K562 (cell line): ENCODE results near the gene UBE2I. TPM values are rescaled to one million over a fixed set of nuclear protein-coding genes. Genes with fewer than 3 reads are reported as not detected.

Experiments
- ATF7 ChIP-seq: fragments of 450-650 bp; IDR thresholded peaks from 2 replicates; pipeline ENCODE4 v1.7.1; 2014; ENCODE audit warnings: mild to moderate bottlenecking, moderate library complexity
- BACH1 ChIP-seq: fragments of 200-800 bp; sonication (Bioruptor generic); IDR thresholded peaks from 2 replicates; pipeline ENCODE4 v1.6.1; 2016; ENCODE audit warnings: missing genetic modification characterization, missing compliant biosample characterization
- DDX20 ChIP-seq: fragments of 450-650 bp; IDR thresholded peaks from 2 replicates; pipeline ENCODE4 v1.6.1; 2016; ENCODE audit warnings: missing genetic modification characterization, low read depth, mild to moderate bottlenecking, missing compliant biosample characterization, moderate library complexity
- ETS2 ChIP-seq: IDR thresholded peaks from 2 replicates; pipeline ENCODE4 v1.6.1; 2016; ENCODE audit warnings: borderline replicate concordance, missing genetic modification characterization, mild to moderate bottlenecking, moderate library complexity, missing compliant biosample characterization; ENCODE audit not compliant: poor library complexity, severe bottlenecking
- ETV1 ChIP-seq: fragments of 450-650 bp; conservative IDR thresholded peaks from 2 replicates; pipeline ENCODE4 v1.6.1; 2016; ENCODE audit warnings: missing genetic modification characterization, control low read depth, low read depth, missing compliant biosample characterization
- FOSL1 ChIP-seq: fragments of 200-800 bp; sonication (Bioruptor generic); conservative IDR thresholded peaks from 2 replicates; pipeline ENCODE4 v1.6.1; 2016; ENCODE audit warnings: missing genetic modification characterization, missing compliant biosample characterization
- GABPA ChIP-seq: fragments of 200-800 bp; sonication (Bioruptor generic); conservative IDR thresholded peaks from 2 replicates; pipeline ENCODE4 v1.6.1; 2016; ENCODE audit warnings: low read depth, missing genetic modification characterization, missing compliant biosample characterization
- HOXB6 ChIP-seq: fragments of 250-450 bp; sonication (Bioruptor Pico); IDR thresholded peaks from 2 replicates; pipeline ENCODE4 v1.5.1; 2022; ENCODE audit warnings: mild to moderate bottlenecking, borderline replicate concordance
- HSF4 ChIP-seq: fragments of 250-450 bp; sonication (Bioruptor Pico); IDR thresholded peaks from 2 replicates; pipeline ENCODE4 v2.1.2; 2022; ENCODE audit warnings: mild to moderate bottlenecking, moderate library complexity, borderline replicate concordance
- NR4A1 ChIP-seq, 2 experiments: fragments of 250-450 bp in 1 of 2; fragments of 450-650 bp in 1 of 2; sonication (Bioruptor Pico) in 1 of 2; IDR thresholded peaks; 2 replicates each; pipeline versions ENCODE4 v1.4.0 to v1.6.1; 2016 to 2020; ENCODE audit warnings: mild to moderate bottlenecking in 2 of 2, missing compliant biosample characterization in 1 of 2, missing genetic modification characterization in 1 of 2, moderate library complexity in 1 of 2
- TCF3 ChIP-seq: sonication (generic); formaldehyde crosslinking; IDR thresholded peaks from 2 replicates; pipeline ENCODE4 v1.4.0; 2020; ENCODE audit warnings: mild to moderate bottlenecking, missing genetic modification reagents
- U2AF2 ChIP-seq: fragments of 200-400 bp; formaldehyde crosslinking; optimal IDR thresholded peaks from 2 replicates; pipeline ENCODE3; 2017; ENCODE audit warnings: low read depth, mild to moderate bottlenecking, low read length
- ZNF316 ChIP-seq: fragments of 450-650 bp; IDR thresholded peaks from 2 replicates; pipeline ENCODE4 v1.6.1; 2016
- ZNF354B ChIP-seq: fragments of 250-450 bp; sonication (Bioruptor Pico); IDR thresholded peaks from 2 replicates; pipeline ENCODE4 v1.4.0; 2020
- ZNF586 ChIP-seq: fragments of 450-650 bp; formaldehyde crosslinking; conservative IDR thresholded peaks from 2 replicates; pipeline ENCODE4 v1.4.0; 2020; ENCODE audit warnings: mild to moderate bottlenecking, moderate library complexity
- polyA plus RNA-seq, 8 experiments: library from polyadenylated mRNA; depleted of rRNA in 4 of 8; stranded (reverse) in 5 of 8; unstranded in 3 of 8; fragments of >200 nt; fragmentation: Nextera tagmentation in 2 of 8; fragmentation: Illumina TruSeq in 1 of 8; extraction: Ambion mirVana in 2 of 8; extraction: Trizol in 1 of 8; gene quantifications; 2 replicates each; pipeline versions ENCODE4 v1.2.1 to v1.2.3, GENCODE V29; 2011 to 2014; ENCODE audit warnings: inconsistent platforms in 1 of 8, missing spikeins in 1 of 8
- total RNA-seq, 7 experiments: library from RNA; depleted of rRNA in 6 of 7; stranded (reverse); fragments of >200 nt in 6 of 7; fragmentation: Illumina TruSeq in 2 of 7; extraction: Trizol in 2 of 7; gene quantifications; 2 replicates each; pipeline versions ENCODE4 v1.2.1 to v1.2.3, GENCODE V29; 2011 to 2021; ENCODE audit warnings: low replicate concordance in 1 of 7
- TF ChIP-seq, protein P1 (sequence below): sonication (generic); formaldehyde crosslinking; IDR thresholded peaks from 2 replicates; pipeline ENCODE4 v1.8.0; 2022; ENCODE audit warnings: missing genetic modification reagents, mild to moderate bottlenecking, moderate library complexity, borderline replicate concordance
- TF ChIP-seq, protein P2 (sequence below), 2 experiments: fragments of 150-350 bp in 1 of 2; IDR thresholded peaks; 2 replicates each; pipeline ENCODE4 v1.6.1; 2012 to 2016; ENCODE audit warnings: low read depth in 2 of 2, low read length in 2 of 2, mild to moderate bottlenecking in 1 of 2, moderate library complexity in 1 of 2
- TF ChIP-seq, protein P3 (sequence below): fragments of 150-350 bp; IDR thresholded peaks from 2 replicates; pipeline ENCODE4 v1.6.1; 2014; ENCODE audit warnings: low read depth, mild to moderate bottlenecking, low read length, borderline replicate concordance

Gene UBE2I
- total and polyA plus RNA-seq, 9 of the 15 experiments (the other 6 are each of a cell fraction or from before 2014, with no cell fraction given): 36.6 to 254 (median 104) TPM

DNA sequence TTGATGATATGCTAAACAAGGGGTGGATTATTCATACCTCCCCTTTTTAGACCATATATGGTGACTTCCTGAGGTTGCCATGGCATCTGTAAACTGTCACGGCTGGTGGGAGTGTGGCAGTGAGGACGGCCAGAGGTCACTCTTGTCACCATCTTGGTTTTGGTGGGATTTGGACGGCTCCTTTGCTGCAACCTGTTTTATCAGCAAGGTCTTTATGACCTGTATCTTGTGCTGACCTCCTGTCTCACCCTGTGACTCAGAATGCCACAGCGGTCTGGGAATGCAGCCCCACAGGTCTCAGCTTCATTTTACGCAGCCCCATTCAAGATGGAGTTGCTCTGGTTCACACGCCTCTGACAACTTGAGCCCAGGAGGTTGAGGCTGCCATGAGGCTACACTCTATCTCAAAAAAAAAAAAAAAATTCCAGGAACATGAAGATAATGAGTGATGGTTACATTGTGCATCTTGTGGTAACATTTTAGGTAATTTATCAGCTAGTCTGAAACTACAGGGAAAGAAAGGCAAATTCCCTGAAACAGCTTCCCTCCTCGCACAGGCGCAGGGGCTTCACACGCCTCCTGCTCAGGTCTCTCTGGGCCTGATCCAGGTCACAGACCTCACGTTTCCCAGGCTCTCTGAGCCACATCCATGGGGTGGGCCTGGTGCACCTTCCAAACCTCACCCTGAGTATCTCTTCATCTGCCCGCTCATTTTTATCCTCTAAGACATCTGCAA lies 15.3 kb upstream of the UBE2I start (continued):
- TF ChIP-seq GABPA (peak; percentile 76), DDX20 (tag) (peak; percentile 99), BACH1 (tag) (peak; percentile 99), HSF4 (CRISPR knock-in tag) (peak; percentile 98), HOXB6 (CRISPR knock-in tag) (peak; percentile 81; the same call in 1 of the 2 replicates), U2AF2 (no peak), ETV1 (tag) (peak; percentile 93), TCF3 (CRISPR knock-in tag) (peak; percentile 49; the same call in 1 of the 2 replicates), ATF7 (peak; percentile 22; the same call in 1 of the 2 replicates), ZNF316 (no peak), ZNF586 (CRISPR knock-in tag) (peak; percentile 84), NR4A1 (CRISPR knock-in tag; IDR thresholded peaks at IDR 0.05) (peak; percentile 99), NR4A1 (tag; IDR thresholded peaks at IDR 0.05) (peak; percentile 100), ZNF354B (CRISPR knock-in tag) (peak; percentile 94), ETS2 (tag) (peak; percentile 96), FOSL1 (tag) (peak; percentile 88)
- TF ChIP-seq, protein P1, sequence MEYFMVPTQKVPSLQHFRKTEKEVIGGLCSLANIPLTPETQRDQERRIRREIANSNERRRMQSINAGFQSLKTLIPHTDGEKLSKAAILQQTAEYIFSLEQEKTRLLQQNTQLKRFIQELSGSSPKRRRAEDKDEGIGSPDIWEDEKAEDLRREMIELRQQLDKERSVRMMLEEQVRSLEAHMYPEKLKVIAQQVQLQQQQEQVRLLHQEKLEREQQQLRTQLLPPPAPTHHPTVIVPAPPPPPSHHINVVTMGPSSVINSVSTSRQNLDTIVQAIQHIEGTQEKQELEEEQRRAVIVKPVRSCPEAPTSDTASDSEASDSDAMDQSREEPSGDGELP (CRISPR knock-in tag): peak; percentile 39; the same call in 1 of the 2 replicates
- TF ChIP-seq, protein P2, sequence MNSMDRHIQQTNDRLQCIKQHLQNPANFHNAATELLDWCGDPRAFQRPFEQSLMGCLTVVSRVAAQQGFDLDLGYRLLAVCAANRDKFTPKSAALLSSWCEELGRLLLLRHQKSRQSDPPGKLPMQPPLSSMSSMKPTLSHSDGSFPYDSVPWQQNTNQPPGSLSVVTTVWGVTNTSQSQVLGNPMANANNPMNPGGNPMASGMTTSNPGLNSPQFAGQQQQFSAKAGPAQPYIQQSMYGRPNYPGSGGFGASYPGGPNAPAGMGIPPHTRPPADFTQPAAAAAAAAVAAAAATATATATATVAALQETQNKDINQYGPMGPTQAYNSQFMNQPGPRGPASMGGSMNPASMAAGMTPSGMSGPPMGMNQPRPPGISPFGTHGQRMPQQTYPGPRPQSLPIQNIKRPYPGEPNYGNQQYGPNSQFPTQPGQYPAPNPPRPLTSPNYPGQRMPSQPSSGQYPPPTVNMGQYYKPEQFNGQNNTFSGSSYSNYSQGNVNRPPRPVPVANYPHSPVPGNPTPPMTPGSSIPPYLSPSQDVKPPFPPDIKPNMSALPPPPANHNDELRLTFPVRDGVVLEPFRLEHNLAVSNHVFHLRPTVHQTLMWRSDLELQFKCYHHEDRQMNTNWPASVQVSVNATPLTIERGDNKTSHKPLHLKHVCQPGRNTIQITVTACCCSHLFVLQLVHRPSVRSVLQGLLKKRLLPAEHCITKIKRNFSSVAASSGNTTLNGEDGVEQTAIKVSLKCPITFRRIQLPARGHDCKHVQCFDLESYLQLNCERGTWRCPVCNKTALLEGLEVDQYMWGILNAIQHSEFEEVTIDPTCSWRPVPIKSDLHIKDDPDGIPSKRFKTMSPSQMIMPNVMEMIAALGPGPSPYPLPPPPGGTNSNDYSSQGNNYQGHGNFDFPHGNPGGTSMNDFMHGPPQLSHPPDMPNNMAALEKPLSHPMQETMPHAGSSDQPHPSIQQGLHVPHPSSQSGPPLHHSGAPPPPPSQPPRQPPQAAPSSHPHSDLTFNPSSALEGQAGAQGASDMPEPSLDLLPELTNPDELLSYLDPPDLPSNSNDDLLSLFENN (IDR thresholded peaks at IDR 0.05; ENCODE audit: low read depth in 2 of 2, low read length in 2 of 2): no peak
- TF ChIP-seq, protein P3, sequence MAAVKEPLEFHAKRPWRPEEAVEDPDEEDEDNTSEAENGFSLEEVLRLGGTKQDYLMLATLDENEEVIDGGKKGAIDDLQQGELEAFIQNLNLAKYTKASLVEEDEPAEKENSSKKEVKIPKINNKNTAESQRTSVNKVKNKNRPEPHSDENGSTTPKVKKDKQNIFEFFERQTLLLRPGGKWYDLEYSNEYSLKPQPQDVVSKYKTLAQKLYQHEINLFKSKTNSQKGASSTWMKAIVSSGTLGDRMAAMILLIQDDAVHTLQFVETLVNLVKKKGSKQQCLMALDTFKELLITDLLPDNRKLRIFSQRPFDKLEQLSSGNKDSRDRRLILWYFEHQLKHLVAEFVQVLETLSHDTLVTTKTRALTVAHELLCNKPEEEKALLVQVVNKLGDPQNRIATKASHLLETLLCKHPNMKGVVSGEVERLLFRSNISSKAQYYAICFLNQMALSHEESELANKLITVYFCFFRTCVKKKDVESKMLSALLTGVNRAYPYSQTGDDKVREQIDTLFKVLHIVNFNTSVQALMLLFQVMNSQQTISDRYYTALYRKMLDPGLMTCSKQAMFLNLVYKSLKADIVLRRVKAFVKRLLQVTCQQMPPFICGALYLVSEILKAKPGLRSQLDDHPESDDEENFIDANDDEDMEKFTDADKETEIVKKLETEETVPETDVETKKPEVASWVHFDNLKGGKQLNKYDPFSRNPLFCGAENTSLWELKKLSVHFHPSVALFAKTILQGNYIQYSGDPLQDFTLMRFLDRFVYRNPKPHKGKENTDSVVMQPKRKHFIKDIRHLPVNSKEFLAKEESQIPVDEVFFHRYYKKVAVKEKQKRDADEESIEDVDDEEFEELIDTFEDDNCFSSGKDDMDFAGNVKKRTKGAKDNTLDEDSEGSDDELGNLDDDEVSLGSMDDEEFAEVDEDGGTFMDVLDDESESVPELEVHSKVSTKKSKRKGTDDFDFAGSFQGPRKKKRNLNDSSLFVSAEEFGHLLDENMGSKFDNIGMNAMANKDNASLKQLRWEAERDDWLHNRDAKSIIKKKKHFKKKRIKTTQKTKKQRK: no peak
